ENCODE data around the gene EFNB2. TPM values are rescaled to one million over a fixed set of nuclear protein-coding genes. Genes with fewer than 3 reads are reported as not detected.

The EFNB2 gene
- 4.3 TPM for polyA plus RNA-seq (2012; ENCODE audit: insufficient read depth, insufficient read length)

GRCh38 chr13:106535552-106536243, at the start of gene EFNB2:
TSS of gene EFNB2 (minus strand) at chr13:106535662. CDS start at chr13:106534964, 698 bp downstream.
- peak; percentile 74 for DNase-seq (ENCODE audit: low read depth, low spot score)
- peak within 1 kb of the TSS; percentile 48 for H3K4me3 ChIP-seq (ENCODE audit: low read length)

- no peak for DNase-seq (ENCODE audit: low read depth, low spot score)
- H3K4me3 ChIP-seq (ENCODE audit: low read length): no peak overlapping the region
These were observed 45.8 kb upstream of the EFNB2 start for GRCh38 chr13:106581225-106581624.

- DNase-seq (ENCODE audit: low read depth, low spot score): no peak
- H3K4me3 ChIP-seq (ENCODE audit: low read length): no peak overlapping the region
These were observed 40.4 kb upstream of the EFNB2 start for GRCh38 chr13:106575896-106576295.

GRCh38 chr13:106573868-106574267, 38.4 kb upstream of the EFNB2 start:
- H3K4me3 ChIP-seq (ENCODE audit: low read length): no peak overlapping the region
- no peak for DNase-seq (ENCODE audit: low read depth, low spot score)

GRCh38 chr13:106573284-106573846, 37.9 kb upstream of the EFNB2 start:
- no peak overlapping the region for H3K4me3 ChIP-seq (ENCODE audit: low read length)
- no peak for DNase-seq (ENCODE audit: low read depth, low spot score)

- DNase-seq (ENCODE audit: low read depth, low spot score): no peak
- no peak overlapping the region for H3K4me3 ChIP-seq (ENCODE audit: low read length)
These were observed 34.9 kb upstream of the EFNB2 start for GRCh38 chr13:106570299-106570852.

GRCh38 chr13:106569233-106570095, 34.0 kb upstream of the EFNB2 start:
- no peak overlapping the region for H3K4me3 ChIP-seq (ENCODE audit: low read length)
- no peak for DNase-seq (ENCODE audit: low read depth, low spot score)

GRCh38 chr13:106568299-106569003, 33.0 kb upstream of the EFNB2 start:
- no peak for DNase-seq (ENCODE audit: low read depth, low spot score)
- peak overlapping the region; percentile 89 for H3K4me3 ChIP-seq (ENCODE audit: low read length)

- peak within 1 kb of the TSS; percentile 89 for H3K4me3 ChIP-seq (ENCODE audit: low read length)
- peak; percentile 86 for DNase-seq (ENCODE audit: low read depth, low spot score)
These were observed 32.2 kb upstream of the EFNB2 start, which contains the start of gene ARGLU1 for GRCh38 chr13:106567474-106568298. TSS of gene ARGLU1 (minus strand) at chr13:106568137. CDS start at chr13:106567919, 218 bp downstream.

- peak overlapping the region; percentile 89 for H3K4me3 ChIP-seq (ENCODE audit: low read length)
- DNase-seq (ENCODE audit: low read depth, low spot score): no peak
These were observed 31.4 kb upstream of the EFNB2 start for GRCh38 chr13:106566641-106567473.

GRCh38 chr13:106565127-106565775, 29.8 kb upstream of the EFNB2 start:
- H3K4me3 ChIP-seq (ENCODE audit: low read length): no peak overlapping the region
- DNase-seq (ENCODE audit: low read depth, low spot score): no peak

- H3K4me3 ChIP-seq (ENCODE audit: low read length): no peak overlapping the region
- no peak for DNase-seq (ENCODE audit: low read depth, low spot score)
These were observed 26.8 kb upstream of the EFNB2 start for GRCh38 chr13:106562301-106562700.

GRCh38 chr13:106561551-106562170, 26.2 kb upstream of the EFNB2 start:
- DNase-seq (ENCODE audit: low read depth, low spot score): no peak
- no peak overlapping the region for H3K4me3 ChIP-seq (ENCODE audit: low read length)

GRCh38 chr13:106560821-106561220, 25.4 kb upstream of the EFNB2 start:
- no peak for DNase-seq (ENCODE audit: low read depth, low spot score)
- H3K4me3 ChIP-seq (ENCODE audit: low read length): no peak overlapping the region

GRCh38 chr13:106558527-106558926, 23.1 kb upstream of the EFNB2 start:
- DNase-seq (ENCODE audit: low read depth, low spot score): no peak
- H3K4me3 ChIP-seq (ENCODE audit: low read length): no peak overlapping the region

- no peak for DNase-seq (ENCODE audit: low read depth, low spot score)
- no peak overlapping the region for H3K4me3 ChIP-seq (ENCODE audit: low read length)
These were observed 20.3 kb upstream of the EFNB2 start for GRCh38 chr13:106555631-106556328.

Data from Jurkat, Clone E6-1 (cell line).